H1 (cell line): ENCODE measurements around the gene ISOC2. TPM values are rescaled to one million over a fixed set of nuclear protein-coding genes. Genes with fewer than 3 reads are reported as not detected.

ENCODE experiments used
- CTCF ChIA-PET: fragments of 300-600 bp; sonication (Branson Sonifier 250); formaldehyde crosslinking; loops from one replicate; lab custom pipeline; 2021; ENCODE audit not compliant: partially characterized antibody; lab: Charles Lee
- POLR2A ChIA-PET: fragments of 300-600 bp; sonication (Branson Sonifier 250); formaldehyde crosslinking; loops from one replicate; lab custom pipeline; 2021; ENCODE audit warnings: inconsistent platforms; ENCODE audit not compliant: partially characterized antibody; lab: Charles Lee
- DNase-seq, 2 experiments: peaks; one replicate each; pipeline versions ENCODE4 v3.0.0 to v3.0.0-alpha.2; 2010 to 2022; ENCODE audit warnings: low spot score in 2 of 2, low read depth in 1 of 2, mixed read lengths in 1 of 2
- FAIRE-seq: peaks from 2 replicates; lab custom pipeline; 2011; peaks lifted over from hg19 to GRCh38; lab: Jason Lieb, UNC
- H2AFZ ChIP-seq: 2 replicates; pipeline ENCODE4 v1.8.1; 2012; ENCODE audit warnings: low read length, inconsistent platforms
- H2AK5ac ChIP-seq: 2 replicates; pipeline ENCODE4 v1.6.1; 2013; ENCODE audit warnings: low read depth, low read length
- H2BK120ac ChIP-seq: replicated peaks from 2 replicates; pipeline ENCODE3; 2013; ENCODE audit warnings: low read depth, low read length, inconsistent platforms
- H2BK12ac ChIP-seq: 2 replicates; pipeline ENCODE4 v1.6.1; 2013; ENCODE audit warnings: low read depth, low read length
- H2BK15ac ChIP-seq: 2 replicates; pipeline ENCODE4 v1.6.1; 2013; ENCODE audit warnings: low read length
- H2BK20ac ChIP-seq: 2 replicates; pipeline ENCODE4 v1.6.1; 2013; ENCODE audit warnings: low read length
- H2BK5ac ChIP-seq: 2 replicates; pipeline ENCODE4 v1.6.1; 2013; ENCODE audit warnings: low read depth, low read length
- H3K14ac ChIP-seq: 2 replicates; pipeline ENCODE4 v1.6.1; 2013; ENCODE audit warnings: inconsistent platforms; ENCODE audit not compliant: insufficient read length
- H3K18ac ChIP-seq: 2 replicates; pipeline ENCODE4 v1.6.1; 2013; ENCODE audit warnings: low read length; ENCODE audit errors: extremely low read depth
- H3K23ac ChIP-seq: 2 replicates; pipeline ENCODE4 v1.6.1; 2013; ENCODE audit warnings: inconsistent platforms; ENCODE audit not compliant: insufficient read length
- H3K23me2 ChIP-seq: 2 replicates; pipeline ENCODE4 v1.6.1; 2013; ENCODE audit warnings: low read depth, low read length
- H3K27ac ChIP-seq: 2 replicates; pipeline ENCODE4 v1.6.1; 2011; ENCODE audit warnings: low read depth, low read length, inconsistent platforms
- H3K27me3 ChIP-seq, 4 experiments: replicated peaks in 1 of 4; 1 replicate in 1 of 4; 2 replicates in 3 of 4; pipeline versions ENCODE4 v1.6.1 to v1.8.1; 2011 to 2013; ENCODE audit warnings: low read length in 3 of 4, mild to moderate bottlenecking in 3 of 4, inconsistent platforms in 2 of 4, mixed read lengths in 2 of 4, moderate library complexity in 1 of 4; ENCODE audit not compliant: control insufficient read depth in 3 of 4, insufficient read depth in 3 of 4; ENCODE audit errors: extremely low read depth in 1 of 4
- H3K36me3 ChIP-seq, 4 experiments: 2 replicates each; pipeline versions ENCODE4 v1.6.1 to v1.8.1; 2011 to 2013; ENCODE audit warnings: mild to moderate bottlenecking in 4 of 4, low read length in 3 of 4, moderate library complexity in 2 of 4, control low read depth in 1 of 4, inconsistent platforms in 1 of 4; ENCODE audit not compliant: insufficient read depth in 4 of 4, control insufficient read depth in 2 of 4
- H3K4ac ChIP-seq: replicated peaks from 2 replicates; pipeline ENCODE3; 2013; ENCODE audit warnings: low read length, low read depth, mixed read lengths, inconsistent platforms; ENCODE audit not compliant: insufficient read length
- H3K4me1 ChIP-seq, 4 experiments: replicated peaks in 1 of 4; 1 replicate in 1 of 4; 2 replicates in 3 of 4; pipeline versions ENCODE4 v1.6.1 to v1.8.1; 2011 to 2013; ENCODE audit warnings: low read length in 3 of 4, inconsistent platforms in 2 of 4, mixed read lengths in 1 of 4; ENCODE audit not compliant: insufficient read depth in 4 of 4, control insufficient read depth in 3 of 4
- H3K4me2 ChIP-seq, 2 experiments: 2 replicates each; pipeline versions ENCODE4 v1.6.1 to v1.8.1; 2011 to 2013; ENCODE audit warnings: low read depth in 2 of 2, low read length in 2 of 2, control low read depth in 1 of 2, inconsistent platforms in 1 of 2, mild to moderate bottlenecking in 1 of 2; ENCODE audit not compliant: insufficient read depth in 1 of 2
- H3K4me3 ChIP-seq, 4 experiments: fragments of 200-600, 300-600 bp in 1 of 4; sonication (generic), shearing (Covaris generic), sonication (Bioruptor Twin) in 1 of 4; 2 replicates each; pipeline versions ENCODE4 v1.5.1 to v1.8.1; 2011 to 2016; ENCODE audit warnings: low read length in 4 of 4, low read depth in 3 of 4, control low read depth in 2 of 4, inconsistent platforms in 2 of 4, mild to moderate bottlenecking in 2 of 4, mixed read lengths in 1 of 4, moderate library complexity in 1 of 4; ENCODE audit not compliant: insufficient read depth in 2 of 4; ENCODE audit errors: extremely low read depth in 1 of 4
- H3K56ac ChIP-seq: replicated peaks from 2 replicates; pipeline ENCODE3; 2013; ENCODE audit warnings: low read depth, mild to moderate bottlenecking, mixed read lengths, low read length, inconsistent platforms; ENCODE audit not compliant: insufficient read length
- H3K79me1 ChIP-seq: 2 replicates; pipeline ENCODE4 v1.6.1; 2013; ENCODE audit warnings: low read depth, low read length, control low read depth
- H3K79me2 ChIP-seq, 2 experiments: 2 replicates each; pipeline versions ENCODE4 v1.6.1 to v1.8.1; 2012 to 2013; ENCODE audit warnings: low read length in 2 of 2, mild to moderate bottlenecking in 2 of 2, inconsistent platforms in 1 of 2; ENCODE audit not compliant: insufficient read depth in 2 of 2, control insufficient read depth in 1 of 2
- H3K9ac ChIP-seq, 4 experiments: replicated peaks in 1 of 4; 1 replicate in 1 of 4; 2 replicates in 3 of 4; pipeline versions ENCODE4 v1.6.1 to v1.8.1; 2011 to 2013; ENCODE audit warnings: low read depth in 3 of 4, low read length in 3 of 4, control low read depth in 2 of 4, mild to moderate bottlenecking in 2 of 4, moderate library complexity in 2 of 4, inconsistent platforms in 1 of 4; ENCODE audit errors: extremely low read depth in 1 of 4
- H3K9me3 ChIP-seq, 2 experiments: 2 replicates each; pipeline versions ENCODE4 v1.6.1 to v1.8.1; 2012 to 2013; ENCODE audit warnings: mild to moderate bottlenecking in 2 of 2, moderate library complexity in 2 of 2, control low read depth in 1 of 2, inconsistent platforms in 1 of 2, low read depth in 1 of 2, low read length in 1 of 2, mixed read lengths in 1 of 2; ENCODE audit not compliant: insufficient read depth in 2 of 2
- H4K20me1 ChIP-seq, 2 experiments: replicated peaks in 1 of 2; 2 replicates each; pipeline versions ENCODE3 to v1.8.1; 2011 to 2013; ENCODE audit warnings: inconsistent platforms in 2 of 2, low read length in 2 of 2, mild to moderate bottlenecking in 1 of 2; ENCODE audit not compliant: insufficient read depth in 2 of 2, control insufficient read depth in 1 of 2
- H4K5ac ChIP-seq: 2 replicates; pipeline ENCODE4 v1.6.1; 2013; ENCODE audit warnings: low read length, low read depth, mixed read lengths, inconsistent platforms; ENCODE audit not compliant: insufficient read length
- H4K8ac ChIP-seq: 2 replicates; pipeline ENCODE4 v1.8.0; 2013; ENCODE audit warnings: mild to moderate bottlenecking, moderate library complexity, low read length, inconsistent platforms; ENCODE audit not compliant: insufficient read depth; ENCODE audit errors: extremely low read depth
- H4K91ac ChIP-seq: replicated peaks from 2 replicates; pipeline ENCODE3; 2013; ENCODE audit warnings: low read length, mixed read lengths, inconsistent platforms; ENCODE audit not compliant: insufficient read length
- CTCF ChIP-seq, 3 experiments: IDR thresholded peaks; 1 replicate in 2 of 3; 2 replicates in 1 of 3; pipeline versions ENCODE4 v1.5.1 to v1.6.1; 2011; ENCODE audit warnings: low read length in 3 of 3, mild to moderate bottlenecking in 3 of 3, inconsistent platforms in 2 of 3, low read depth in 1 of 3, moderate library complexity in 1 of 3; ENCODE audit not compliant: insufficient read depth in 1 of 3; ENCODE audit errors: control extremely low read depth in 1 of 3
- RFX5 ChIP-seq: IDR thresholded peaks from 2 replicates; pipeline ENCODE4 v1.6.1; 2011; ENCODE audit warnings: low read depth, low read length, improper control_type of control experiment, borderline replicate concordance
- WGBS, 2 experiments: shearing (Covaris generic) in 1 of 2; methylation state at CpG; one replicate each; pipeline versions ENCODE4 v1.1.6 to v1.1.7; 2013 to 2015; ENCODE audit warnings: low lambda C conversion rate in 2 of 2, mixed read lengths in 2 of 2, inconsistent platforms in 1 of 2, low coverage in 1 of 2, missing lambda C conversion rate in 1 of 2; ENCODE audit not compliant: insufficient replicate concordance in 2 of 2, insufficient coverage in 1 of 2, insufficient read length in 1 of 2; ENCODE audit errors: extremely low coverage in 1 of 2, missing lambda C conversion rate in 1 of 2; 5-methylcytosine and 5-hydroxymethylcytosine counted together
- polyA plus RNA-seq, 7 experiments: library from polyadenylated mRNA; depleted of rRNA in 3 of 7; stranded (reverse) in 5 of 7; unstranded in 2 of 7; fragments of >200 nt in 5 of 7; fragments of 200-250 nt in 2 of 7; gene quantifications; 1 replicate in 5 of 7; 2 replicates in 1 of 7; 4 replicates in 1 of 7; pipeline versions ENCODE4 v1.2.1 to v1.2.3, GENCODE V29; 2011 to 2013; ENCODE audit warnings: missing spikeins in 2 of 7, mixed read lengths in 2 of 7
- total RNA-seq: library from RNA; stranded (reverse); fragmentation: NEBNext Ultra II Directional; extraction: Animal tissue kit (Norgen Biotek cat#: 25700); gene quantifications from 2 replicates; pipeline ENCODE4 v1.2.1, GENCODE V29; 2021

Gene ISOC2
- total and polyA plus RNA-seq, 2 of the 8 experiments (the other 6 are each of a cell fraction or from before 2014, with no cell fraction given), result 96.9 to 152 TPM

GRCh38 chr19:55493052-55493644, 31.7 kb upstream of the ISOC2 start:
- Histone ChIP-seq H3K18ac (no peak overlapping the region; the same call in 1 of the 2 replicates), H2AFZ (no peak overlapping the region), H3K4me1 (peaks cover 0 to 22% (median 13%) of the 10 kb centered on the region in 4 experiments; a peak in 6 of 7 replicates), H4K8ac (no peak overlapping the region), H3K56ac (no peak overlapping the region), H2BK12ac (no peak overlapping the region), H3K79me1 (no peaks in the 10 kb centered on the region), H2BK120ac (no peak overlapping the region), H3K23ac (no peak overlapping the region), H4K20me1 (no peaks in the 10 kb centered on the region), H3K9me3 (no peaks in the 10 kb centered on the region), H3K27ac (no peak overlapping the region), H3K79me2 (no peaks in the 10 kb centered on the region), H3K23me2 (peaks cover 3% of the 10 kb centered on the region), H3K27me3 (no peaks in the 10 kb centered on the region; a peak in 2 of 7 replicates), H3K14ac (no peak overlapping the region), H2BK20ac (no peak overlapping the region), H2BK5ac (no peak overlapping the region), H2BK15ac (no peak overlapping the region), H4K5ac (no peak overlapping the region), H2AK5ac (no peak overlapping the region), H3K4me2 (no peak overlapping the region), H4K91ac (no peak overlapping the region), H3K4me3 (no peak overlapping the region), H3K9ac (no peak overlapping the region), H3K36me3 (no peaks in the 10 kb centered on the region), H3K4ac (no peak overlapping the region)
- FAIRE-seq, result no peak
- no peak for TF ChIP-seq RFX5
- peak in 2 of 3 experiments; percentile 4 to 7; a peak in 2 of 4 replicates for TF ChIP-seq CTCF (IDR thresholded peaks at IDR 0.05; ENCODE audit: control extremely low read depth in 1 of 3, insufficient read depth in 1 of 3, low read depth in 1 of 3, low read length in 3 of 3)
- no peak for DNase-seq
- ChIA-PET CTCF (interaction anchor here (0.6 to 3.0 kb wide), 7 partner anchors 11 to 139 kb away, joined by 3 to 17 read pairs (median 4); no protein-coding TSS in a partner anchor), POLR2A (interaction anchor here (0.6 to 7.5 kb wide), 5 partner anchors 10 to 56 kb away, joined by 3 to 57 read pairs (median 3); partner anchors contain the start of genes NAT14 and ZNF628)
- 84% methylated on average over 16 of the region's 18 CpGs; no CpG with 5 or more reads in 1 of the 2 experiments for WGBS, 2 experiments
